ENCODE measurements around the gene SCYGR5.

DNA sequence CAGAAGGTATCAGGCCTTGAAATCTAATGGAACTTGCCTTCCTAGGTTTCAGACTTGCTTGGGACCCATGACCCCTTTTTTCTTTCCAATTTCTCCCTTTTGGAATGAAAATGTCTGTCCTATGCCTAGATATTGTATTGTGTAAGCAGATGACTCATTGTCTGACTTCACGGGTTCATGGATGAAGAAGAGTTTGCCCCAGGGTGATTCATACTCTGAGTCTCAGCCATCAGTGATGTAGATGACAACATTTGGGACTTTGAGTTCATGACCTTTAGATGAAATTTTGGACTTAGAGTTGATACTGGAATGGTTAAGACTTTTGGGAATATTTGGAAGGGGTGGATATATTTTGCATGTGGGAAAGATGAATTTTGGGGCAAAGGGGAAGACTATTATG is 11.2 kb upstream of the SCYGR5 start:
- TF ChIP-seq CTCF (IDR thresholded peaks at IDR 0.05 in 2 of 3, conservative IDR thresholded peaks at IDR 0.05 in 1 of 3; ENCODE audit: borderline replicate concordance in 1 of 3, insufficient read depth in 1 of 3, low read depth in 2 of 3, low read length in 2 of 3) (no peak), RAD21 (IDR thresholded peaks at IDR 0.05; ENCODE audit: low read depth) (no peak), YY1 (IDR thresholded peaks at IDR 0.05; ENCODE audit: extremely low read depth, insufficient replicate concordance, low read depth, low read length) (no peak), SIN3A (IDR thresholded peaks at IDR 0.05; ENCODE audit: low read depth) (no peak), POLR2A (IDR thresholded peaks at IDR 0.05; ENCODE audit: borderline replicate concordance, extremely low read depth, insufficient read depth, insufficient read length) (no peak), SP1 (IDR thresholded peaks at IDR 0.05; ENCODE audit: low read depth) (peak; percentile 14; the same call in 1 of the 2 replicates), EZH2 (IDR thresholded peaks at IDR 0.05) (no peak), ZFX (IDR thresholded peaks at IDR 0.05) (no peak), REST (IDR thresholded peaks at IDR 0.05; ENCODE audit: low read depth) (no peak)

All from HCT116 (cell line).